Testis (tissue), 2 donors: ENCODE data around the gene TACC2.

Experiments used
- POLR2A ChIP-seq: fragments of 450-650 bp; IDR thresholded peaks from one replicate; pipeline ENCODE4 v1.6.1; 2017; ENCODE audit warnings: antibody characterized with exemption, mild to moderate bottlenecking, moderate library complexity
- TF ChIP-seq, protein P1 (sequence below), 3 experiments: fragments of 450-650 bp in 2 of 3; fragments of 200-600 bp in 1 of 3; sonication (generic) in 1 of 3; IDR thresholded peaks; one replicate each; pipeline ENCODE4 v1.5.1; 2016 to 2019; ENCODE audit warnings: antibody characterized with exemption in 3 of 3, mild to moderate bottlenecking in 2 of 3, moderate library complexity in 1 of 3

DNA sequence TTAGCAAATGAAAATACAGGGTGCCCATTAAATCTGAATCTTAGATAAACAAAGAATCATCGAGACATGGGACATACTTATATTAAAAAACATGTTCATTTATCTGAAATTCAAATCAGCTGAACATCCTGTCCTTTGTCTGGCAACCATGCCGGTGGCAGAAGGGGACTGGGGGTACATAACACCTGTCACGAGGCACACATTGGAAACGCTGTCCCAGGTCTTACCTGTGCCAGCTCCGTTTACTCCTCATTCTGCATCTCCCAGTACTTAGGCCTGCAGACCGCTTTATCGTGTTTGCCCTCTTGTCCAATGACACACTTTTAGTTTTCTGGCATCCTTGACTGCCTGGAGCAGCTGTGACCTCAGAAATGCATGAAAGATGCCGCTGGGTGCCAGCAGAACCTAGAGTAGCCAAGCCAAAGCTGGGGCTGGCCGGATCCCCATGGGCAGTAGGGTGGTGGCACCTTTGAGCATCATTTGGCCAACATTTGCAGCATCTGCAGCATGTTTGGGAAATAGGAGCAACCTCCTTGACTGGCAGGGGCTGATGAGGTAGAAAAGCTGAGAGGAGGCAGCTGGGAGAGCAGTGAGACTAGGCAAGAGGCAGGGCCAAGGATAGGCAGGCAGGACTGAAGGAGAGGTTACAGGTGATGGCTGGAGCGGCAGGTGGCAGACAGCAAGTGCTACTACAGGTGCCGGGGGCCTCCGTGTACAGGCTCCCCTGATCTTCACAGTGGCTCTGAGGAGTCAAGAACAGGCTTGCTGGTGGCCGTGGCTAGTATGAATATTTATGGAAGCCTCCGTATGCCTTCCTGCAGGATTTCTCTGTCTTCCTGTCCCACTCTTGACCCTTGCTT lies 219.8 kb downstream of the TACC2 start:
- TF ChIP-seq, protein P1, sequence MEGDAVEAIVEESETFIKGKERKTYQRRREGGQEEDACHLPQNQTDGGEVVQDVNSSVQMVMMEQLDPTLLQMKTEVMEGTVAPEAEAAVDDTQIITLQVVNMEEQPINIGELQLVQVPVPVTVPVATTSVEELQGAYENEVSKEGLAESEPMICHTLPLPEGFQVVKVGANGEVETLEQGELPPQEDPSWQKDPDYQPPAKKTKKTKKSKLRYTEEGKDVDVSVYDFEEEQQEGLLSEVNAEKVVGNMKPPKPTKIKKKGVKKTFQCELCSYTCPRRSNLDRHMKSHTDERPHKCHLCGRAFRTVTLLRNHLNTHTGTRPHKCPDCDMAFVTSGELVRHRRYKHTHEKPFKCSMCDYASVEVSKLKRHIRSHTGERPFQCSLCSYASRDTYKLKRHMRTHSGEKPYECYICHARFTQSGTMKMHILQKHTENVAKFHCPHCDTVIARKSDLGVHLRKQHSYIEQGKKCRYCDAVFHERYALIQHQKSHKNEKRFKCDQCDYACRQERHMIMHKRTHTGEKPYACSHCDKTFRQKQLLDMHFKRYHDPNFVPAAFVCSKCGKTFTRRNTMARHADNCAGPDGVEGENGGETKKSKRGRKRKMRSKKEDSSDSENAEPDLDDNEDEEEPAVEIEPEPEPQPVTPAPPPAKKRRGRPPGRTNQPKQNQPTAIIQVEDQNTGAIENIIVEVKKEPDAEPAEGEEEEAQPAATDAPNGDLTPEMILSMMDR (IDR thresholded peaks at IDR 0.05): no peak
- TF ChIP-seq POLR2A: no peak
